Subcutaneous adipose tissue (tissue), 4 donors: ENCODE data around the gene KMT5C. TPM values are rescaled to one million over a fixed set of nuclear protein-coding genes. Genes with fewer than 3 reads are reported as not detected.

Source experiments
- total RNA-seq, 4 donors: library from RNA; depleted of rRNA; stranded (reverse); fragments of >200 nt; gene quantifications; one replicate each; pipeline ENCODE4 v1.1.0, GENCODE V29; 2016
- TF ChIP-seq, protein P1 (sequence below): fragments of 450-650 bp; IDR thresholded peaks from one replicate; pipeline ENCODE4 v1.5.1; 2016; ENCODE audit warnings: low read depth, mild to moderate bottlenecking, control low read depth, antibody characterized with exemption, moderate library complexity

KMT5C gene
- total RNA-seq, 4 donors from 2014 or later: 7.0 to 24.1 (median 8.0) TPM

DNA sequence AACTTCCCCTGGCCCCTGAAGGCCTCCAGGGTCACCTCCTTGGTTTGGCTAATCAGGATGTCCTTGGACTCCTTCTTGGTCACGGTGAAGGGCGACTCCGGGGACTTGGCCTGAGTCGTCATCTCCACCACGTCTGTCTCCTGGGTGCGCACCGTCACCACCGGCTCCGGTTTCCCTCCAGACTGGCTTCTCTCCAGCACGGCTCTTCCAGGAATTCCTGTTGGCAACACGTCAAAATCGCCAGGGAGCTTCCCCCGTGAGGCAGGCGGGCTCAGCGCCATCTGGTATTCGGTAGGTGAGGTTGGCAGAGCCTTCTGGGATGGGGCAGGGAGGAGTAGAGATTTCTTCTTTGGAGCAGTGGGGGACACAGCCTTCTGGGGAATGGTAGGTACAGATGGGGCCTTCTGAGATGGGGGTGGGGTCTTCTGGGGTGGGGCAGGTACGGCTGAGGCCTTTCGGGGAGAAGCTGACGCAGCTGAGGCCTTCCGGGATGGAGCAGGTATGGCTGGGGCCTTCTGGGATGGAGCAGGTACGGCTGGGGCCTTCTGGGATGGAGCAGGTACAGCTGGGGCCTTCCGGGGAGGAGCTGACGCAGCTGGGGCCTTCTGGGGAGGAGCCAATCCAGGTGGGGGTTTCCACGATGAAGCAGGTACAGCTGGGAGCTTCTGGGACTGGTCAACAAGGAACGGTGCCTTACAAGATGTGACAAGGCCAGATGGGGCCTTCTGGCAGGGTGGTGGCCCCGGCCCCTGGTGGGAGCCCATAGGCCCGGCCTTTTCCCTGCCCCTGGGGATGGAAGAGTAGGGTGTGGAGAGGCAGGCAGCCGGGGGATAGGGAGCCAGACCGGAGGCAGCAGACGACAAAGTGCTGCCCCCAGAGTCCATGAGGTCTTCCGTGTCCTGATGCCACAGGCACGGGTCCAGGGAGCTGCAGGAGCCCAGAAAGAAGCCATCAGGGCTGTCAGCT, 19.6 kb downstream of the KMT5C start:
- TF ChIP-seq, protein P1, sequence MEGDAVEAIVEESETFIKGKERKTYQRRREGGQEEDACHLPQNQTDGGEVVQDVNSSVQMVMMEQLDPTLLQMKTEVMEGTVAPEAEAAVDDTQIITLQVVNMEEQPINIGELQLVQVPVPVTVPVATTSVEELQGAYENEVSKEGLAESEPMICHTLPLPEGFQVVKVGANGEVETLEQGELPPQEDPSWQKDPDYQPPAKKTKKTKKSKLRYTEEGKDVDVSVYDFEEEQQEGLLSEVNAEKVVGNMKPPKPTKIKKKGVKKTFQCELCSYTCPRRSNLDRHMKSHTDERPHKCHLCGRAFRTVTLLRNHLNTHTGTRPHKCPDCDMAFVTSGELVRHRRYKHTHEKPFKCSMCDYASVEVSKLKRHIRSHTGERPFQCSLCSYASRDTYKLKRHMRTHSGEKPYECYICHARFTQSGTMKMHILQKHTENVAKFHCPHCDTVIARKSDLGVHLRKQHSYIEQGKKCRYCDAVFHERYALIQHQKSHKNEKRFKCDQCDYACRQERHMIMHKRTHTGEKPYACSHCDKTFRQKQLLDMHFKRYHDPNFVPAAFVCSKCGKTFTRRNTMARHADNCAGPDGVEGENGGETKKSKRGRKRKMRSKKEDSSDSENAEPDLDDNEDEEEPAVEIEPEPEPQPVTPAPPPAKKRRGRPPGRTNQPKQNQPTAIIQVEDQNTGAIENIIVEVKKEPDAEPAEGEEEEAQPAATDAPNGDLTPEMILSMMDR: no peak

DNA sequence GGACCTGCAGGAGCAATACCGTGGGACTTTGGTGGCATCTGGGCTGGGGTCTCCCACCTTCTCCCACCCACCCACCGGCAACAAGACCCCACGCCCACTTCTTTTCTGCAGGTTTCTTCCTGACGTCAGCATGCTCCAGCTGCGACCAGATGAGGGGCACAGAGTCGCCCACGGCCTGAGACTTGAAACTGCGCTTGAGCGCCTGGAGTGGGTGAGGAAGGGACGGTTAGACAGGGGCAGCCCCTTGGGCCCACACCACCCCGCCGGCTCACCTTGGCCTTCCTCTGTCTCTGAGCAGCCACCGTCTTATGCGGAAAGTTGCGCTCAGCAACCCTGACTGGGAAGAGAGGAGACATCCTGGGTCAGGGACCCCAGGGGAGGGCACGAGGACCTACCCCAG, 21.2 kb downstream of the KMT5C start:
- TF ChIP-seq, protein P1: no peak

DNA sequence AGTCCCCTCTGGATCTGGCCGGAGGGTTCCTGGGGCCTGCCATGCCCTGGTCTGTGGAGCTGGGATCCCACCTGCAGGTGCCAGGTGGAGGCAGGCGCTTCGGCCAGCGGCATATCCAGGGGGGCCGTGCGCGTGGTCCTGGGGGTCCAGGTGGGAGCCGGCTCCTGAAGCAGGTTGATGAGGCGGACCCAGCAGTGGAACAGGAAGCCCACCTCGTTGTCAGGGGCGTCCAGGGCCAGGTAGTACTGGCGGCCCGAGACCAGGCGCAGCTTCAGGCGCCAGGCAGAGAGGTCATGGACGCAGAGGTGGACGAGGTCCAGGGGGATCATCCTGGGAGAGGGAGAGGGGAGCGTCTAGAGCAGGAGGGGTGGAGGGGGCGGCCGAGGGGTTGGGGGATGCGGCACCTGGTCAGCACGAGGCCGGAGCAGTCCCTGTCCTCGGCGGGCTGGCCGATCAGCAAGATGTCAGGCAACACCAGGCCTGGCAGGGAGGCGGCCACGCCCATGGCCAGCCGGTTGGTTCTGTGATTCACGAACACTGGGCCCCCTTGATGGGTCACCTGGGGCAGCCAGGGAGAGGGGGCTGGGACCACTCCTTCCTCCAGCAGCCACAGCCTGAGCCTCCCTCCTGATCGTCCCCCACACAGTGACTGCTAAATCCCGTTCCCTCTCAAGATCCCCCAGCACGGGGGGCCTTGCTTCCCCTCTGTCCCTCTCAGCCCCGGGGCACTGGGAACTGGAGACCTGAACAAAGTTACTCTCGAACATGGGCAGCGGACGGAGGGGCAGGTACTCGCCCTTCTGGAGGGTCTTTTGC, 22.7 kb downstream of the KMT5C start:
- TF ChIP-seq, protein P1: no peak

DNA sequence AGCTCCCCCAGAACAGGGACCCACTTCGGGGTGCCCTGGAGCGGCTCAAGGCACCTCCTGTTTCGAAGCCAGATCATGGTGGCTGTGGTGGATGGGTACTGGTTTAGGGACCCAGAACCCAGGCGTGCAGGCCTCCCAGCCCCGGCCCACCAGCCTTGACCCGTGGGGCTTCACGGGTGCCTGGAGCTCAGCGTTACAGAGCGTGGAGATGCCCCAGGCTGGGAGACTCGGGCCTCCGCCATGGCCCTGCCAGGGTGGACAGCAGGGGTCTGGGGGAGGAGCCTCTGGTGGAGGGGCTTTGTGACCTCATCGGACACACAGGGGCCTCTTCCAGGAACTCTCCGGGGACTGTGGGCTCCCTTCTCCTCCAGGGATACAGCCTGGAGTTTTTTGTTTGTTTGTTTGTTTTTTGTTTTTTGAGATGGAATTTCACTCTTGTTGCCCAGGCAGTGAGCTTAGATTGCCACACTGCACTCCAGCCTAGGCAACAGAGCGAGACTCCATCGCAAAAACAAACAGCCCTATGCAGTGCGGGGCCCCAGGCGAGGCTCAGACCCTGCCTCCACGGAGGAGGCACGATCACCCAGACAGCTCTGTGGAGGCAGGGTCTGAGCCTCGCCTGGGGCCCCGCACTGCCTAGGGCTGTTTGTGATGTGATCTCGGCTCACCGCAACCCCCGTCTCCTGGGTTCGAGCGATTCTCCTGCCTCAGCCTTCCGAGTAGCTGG, 23.5 kb downstream of the KMT5C start, which contains the start of gene GARIN5B:
GARIN5B (minus strand) TSS at position 271 of the 727 bp plus-strand sequence; CDS start at position 77, 194 bp downstream.
- TF ChIP-seq, protein P1: no peak

DNA sequence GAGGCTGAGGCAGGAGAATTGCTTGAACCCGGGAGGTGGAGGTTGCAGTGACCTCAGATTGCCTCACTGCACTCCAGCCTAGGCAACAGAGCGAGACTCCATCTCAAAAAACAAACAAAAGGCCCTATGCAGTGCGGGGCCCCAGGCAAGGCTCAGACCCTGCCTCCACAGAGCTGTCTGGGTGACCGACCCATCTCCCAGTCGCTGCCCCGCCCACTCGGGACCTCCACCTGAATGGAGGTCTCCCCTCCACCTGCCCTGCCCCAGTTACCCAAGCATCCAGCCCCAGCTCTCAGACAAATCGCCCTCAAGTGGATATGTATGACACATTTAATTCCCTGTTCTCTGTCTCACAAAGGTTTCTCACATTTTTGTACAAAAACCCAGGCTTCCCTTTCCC, 25.6 kb downstream of the KMT5C start:
- TF ChIP-seq, protein P1: no peak

DNA sequence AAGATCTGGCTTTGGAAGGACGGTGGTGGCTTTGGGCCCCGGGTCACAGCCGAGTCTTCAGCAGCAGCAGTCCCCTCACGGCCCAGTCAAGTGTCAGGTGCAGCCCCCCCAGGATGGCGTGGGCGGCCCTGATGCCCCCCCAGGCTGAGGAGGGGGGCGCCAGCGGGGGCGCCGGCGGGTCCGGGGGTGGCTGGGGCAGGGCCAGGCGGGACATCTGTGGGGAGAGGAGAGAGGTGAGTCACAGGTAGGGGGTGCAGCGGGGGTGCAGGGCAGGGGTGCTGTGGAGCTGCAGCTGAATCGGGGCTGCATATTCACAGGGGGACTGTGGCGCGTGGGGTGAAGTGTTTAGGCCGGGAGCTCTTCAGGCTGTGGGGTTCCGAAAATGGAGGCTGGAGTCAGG, 26.3 kb downstream of the KMT5C start:
- TF ChIP-seq, protein P1: no peak
